PC-9 (cell line): ENCODE measurements around the gene PLAAT4.

Source experiments
- EZH2 ChIP-seq: fragments of 200-600 bp; sonication (generic); IDR thresholded peaks from 2 replicates; pipeline ENCODE4 v1.8.0; 2017; ENCODE audit warnings: antibody characterized with exemption, low read depth
- TF ChIP-seq, protein P1 (sequence below): fragments of 200-600 bp; sonication (generic); conservative IDR thresholded peaks from 2 replicates; pipeline ENCODE4 v1.6.1; 2017; ENCODE audit warnings: mixed run types, antibody characterized with exemption, mild to moderate bottlenecking, moderate library complexity

DNA sequence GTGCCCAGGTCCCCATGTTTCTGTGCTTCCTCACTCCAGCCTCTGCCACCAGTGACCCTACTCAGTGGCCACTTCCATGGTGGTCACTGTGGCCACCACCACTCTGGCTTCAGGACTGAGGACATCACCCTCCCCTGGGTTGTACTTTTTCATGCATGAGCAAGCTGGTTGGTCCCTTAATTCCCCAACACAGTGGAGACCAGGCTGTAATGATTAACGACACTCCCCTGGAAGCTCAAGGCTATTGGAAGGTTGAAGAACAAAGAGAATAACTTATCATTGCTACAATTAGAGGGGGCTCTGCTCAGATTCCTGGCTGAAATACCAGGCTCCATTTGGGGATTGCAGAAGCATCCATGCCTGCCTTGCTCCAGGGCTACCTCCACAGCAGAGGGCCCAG is 10.5 kb downstream of the PLAAT4 start:
- TF ChIP-seq, protein P1, sequence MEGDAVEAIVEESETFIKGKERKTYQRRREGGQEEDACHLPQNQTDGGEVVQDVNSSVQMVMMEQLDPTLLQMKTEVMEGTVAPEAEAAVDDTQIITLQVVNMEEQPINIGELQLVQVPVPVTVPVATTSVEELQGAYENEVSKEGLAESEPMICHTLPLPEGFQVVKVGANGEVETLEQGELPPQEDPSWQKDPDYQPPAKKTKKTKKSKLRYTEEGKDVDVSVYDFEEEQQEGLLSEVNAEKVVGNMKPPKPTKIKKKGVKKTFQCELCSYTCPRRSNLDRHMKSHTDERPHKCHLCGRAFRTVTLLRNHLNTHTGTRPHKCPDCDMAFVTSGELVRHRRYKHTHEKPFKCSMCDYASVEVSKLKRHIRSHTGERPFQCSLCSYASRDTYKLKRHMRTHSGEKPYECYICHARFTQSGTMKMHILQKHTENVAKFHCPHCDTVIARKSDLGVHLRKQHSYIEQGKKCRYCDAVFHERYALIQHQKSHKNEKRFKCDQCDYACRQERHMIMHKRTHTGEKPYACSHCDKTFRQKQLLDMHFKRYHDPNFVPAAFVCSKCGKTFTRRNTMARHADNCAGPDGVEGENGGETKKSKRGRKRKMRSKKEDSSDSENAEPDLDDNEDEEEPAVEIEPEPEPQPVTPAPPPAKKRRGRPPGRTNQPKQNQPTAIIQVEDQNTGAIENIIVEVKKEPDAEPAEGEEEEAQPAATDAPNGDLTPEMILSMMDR = no peak
- no peak for TF ChIP-seq EZH2
